AG04450 (cell line): Measurements from ENCODE around the gene ALOX15. TPM values are rescaled to one million over a fixed set of nuclear protein-coding genes. Genes with fewer than 3 reads are reported as not detected.

Experiments used
- CTCF ChIA-PET: fragments of 300-600, 350-600 bp; formaldehyde crosslinking; extraction: SDS; loops from one replicate; lab custom pipeline; 2022; ENCODE audit warnings: antibody characterized with exemption, inconsistent platforms; lab: Charles Lee
- POLR2A ChIA-PET: fragments of 350-600 bp; formaldehyde crosslinking; extraction: SDS; loops from one replicate; lab custom pipeline; 2021; ENCODE audit warnings: antibody characterized with exemption, inconsistent platforms; lab: Yijun Ruan, JAX
- DNase-seq: peaks from one replicate; pipeline ENCODE4 v3.0.0-alpha.2; 2011; ENCODE audit warnings: low read depth, low spot score
- H3K27ac ChIP-seq: one replicate; pipeline ENCODE4 v1.5.1; 2012; ENCODE audit warnings: low read depth, low read length, control low read depth
- H3K27me3 ChIP-seq: one replicate; pipeline ENCODE4 v1.6.0; 2012; ENCODE audit warnings: low read length; ENCODE audit not compliant: control insufficient read depth, insufficient read depth
- H3K4me3 ChIP-seq: 2 replicates; pipeline ENCODE4 v1.5.1; 2011; ENCODE audit warnings: mild to moderate bottlenecking, low read depth, low read length, control low read depth
- H3K9me3 ChIP-seq: 2 replicates; pipeline ENCODE4 v1.5.1; 2012; ENCODE audit warnings: low read length; ENCODE audit not compliant: control insufficient read depth, insufficient read depth
- polyA plus RNA-seq: library from polyadenylated mRNA; depleted of rRNA; stranded (reverse); fragments of >200 nt; gene quantifications from 2 replicates; pipeline ENCODE4 v1.2.3, GENCODE V29; 2011
- TF ChIP-seq, protein P1 (sequence below): IDR thresholded peaks from 2 replicates; pipeline ENCODE4 v1.5.1; 2011; ENCODE audit warnings: low read depth, low read length, control low read depth, inconsistent platforms

Gene ALOX15
- polyA plus RNA-seq, 1 experiment = not detected

DNA sequence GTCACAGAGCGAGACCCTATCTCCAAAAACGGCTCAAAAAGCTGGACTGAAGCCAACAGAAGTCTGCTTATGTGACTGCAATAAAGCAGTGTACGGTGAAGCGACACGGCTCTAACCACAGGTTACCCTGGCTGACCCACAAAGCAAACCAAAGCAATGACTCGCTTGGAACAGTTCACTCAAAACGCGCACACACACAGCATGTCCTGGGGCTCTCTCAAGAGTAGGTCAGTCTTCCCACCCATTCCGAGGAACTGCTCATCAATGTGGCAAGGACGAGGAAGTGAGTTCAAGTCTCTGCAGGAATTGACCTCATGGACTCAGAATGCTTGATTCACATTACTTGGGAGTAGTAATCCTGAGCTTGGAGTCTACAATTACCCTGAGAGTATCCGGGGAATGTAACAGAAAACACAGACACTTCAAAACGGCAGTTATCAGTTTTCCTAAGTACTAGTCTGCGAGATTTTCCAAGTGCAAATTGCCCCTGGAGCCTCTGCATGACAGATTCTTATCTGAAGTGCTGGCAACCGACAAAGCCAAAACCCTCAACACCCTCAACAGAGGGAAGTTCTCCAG is 37.1 kb upstream of the ALOX15 start:
- TF ChIP-seq, protein P1, sequence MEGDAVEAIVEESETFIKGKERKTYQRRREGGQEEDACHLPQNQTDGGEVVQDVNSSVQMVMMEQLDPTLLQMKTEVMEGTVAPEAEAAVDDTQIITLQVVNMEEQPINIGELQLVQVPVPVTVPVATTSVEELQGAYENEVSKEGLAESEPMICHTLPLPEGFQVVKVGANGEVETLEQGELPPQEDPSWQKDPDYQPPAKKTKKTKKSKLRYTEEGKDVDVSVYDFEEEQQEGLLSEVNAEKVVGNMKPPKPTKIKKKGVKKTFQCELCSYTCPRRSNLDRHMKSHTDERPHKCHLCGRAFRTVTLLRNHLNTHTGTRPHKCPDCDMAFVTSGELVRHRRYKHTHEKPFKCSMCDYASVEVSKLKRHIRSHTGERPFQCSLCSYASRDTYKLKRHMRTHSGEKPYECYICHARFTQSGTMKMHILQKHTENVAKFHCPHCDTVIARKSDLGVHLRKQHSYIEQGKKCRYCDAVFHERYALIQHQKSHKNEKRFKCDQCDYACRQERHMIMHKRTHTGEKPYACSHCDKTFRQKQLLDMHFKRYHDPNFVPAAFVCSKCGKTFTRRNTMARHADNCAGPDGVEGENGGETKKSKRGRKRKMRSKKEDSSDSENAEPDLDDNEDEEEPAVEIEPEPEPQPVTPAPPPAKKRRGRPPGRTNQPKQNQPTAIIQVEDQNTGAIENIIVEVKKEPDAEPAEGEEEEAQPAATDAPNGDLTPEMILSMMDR = no peak
- CTCF ChIA-PET = interaction anchor here (1.1 kb wide), 1 partner anchor 112 kb away, joined by 3 read pairs; no protein-coding TSS in a partner anchor
- Histone ChIP-seq H3K27me3 (no peaks in the 10 kb centered on the region), H3K27ac (peak overlapping the region; percentile 21), H3K4me3 (no peak overlapping the region), H3K9me3 (no peaks in the 10 kb centered on the region)
- POLR2A ChIA-PET = no interaction called here
- peak; percentile 56 for DNase-seq

DNA sequence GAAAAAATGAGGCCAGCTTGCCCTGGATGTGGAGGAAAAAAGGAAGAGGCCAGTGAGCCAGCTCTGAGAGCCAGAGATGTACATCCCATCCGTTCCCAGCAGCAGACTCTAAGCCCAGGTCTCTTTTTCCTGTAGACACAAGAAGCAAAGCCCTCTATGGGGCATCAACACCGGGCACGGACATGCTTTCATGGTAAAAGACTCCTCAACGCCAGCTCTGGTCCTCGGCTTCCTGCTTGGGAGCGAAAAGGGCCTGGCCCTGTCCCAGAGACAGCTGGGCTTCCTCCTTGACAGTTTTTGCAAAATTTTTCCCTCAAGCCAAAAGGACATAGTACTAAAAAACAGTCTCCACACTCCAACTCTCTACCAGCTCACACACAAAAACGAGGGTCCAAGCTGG is 35.3 kb upstream of the ALOX15 start:
- Histone ChIP-seq H3K27me3 (no peaks in the 10 kb centered on the region), H3K9me3 (no peaks in the 10 kb centered on the region), H3K4me3 (no peak overlapping the region), H3K27ac (no peak overlapping the region)
- CTCF ChIA-PET = no interaction called here
- DNase-seq = no peak
- TF ChIP-seq, protein P1 = no peak
- POLR2A ChIA-PET = interaction anchor here (0.6 kb wide), 1 partner anchor 59 kb away, joined by 5 read pairs; no protein-coding TSS in a partner anchor

DNA sequence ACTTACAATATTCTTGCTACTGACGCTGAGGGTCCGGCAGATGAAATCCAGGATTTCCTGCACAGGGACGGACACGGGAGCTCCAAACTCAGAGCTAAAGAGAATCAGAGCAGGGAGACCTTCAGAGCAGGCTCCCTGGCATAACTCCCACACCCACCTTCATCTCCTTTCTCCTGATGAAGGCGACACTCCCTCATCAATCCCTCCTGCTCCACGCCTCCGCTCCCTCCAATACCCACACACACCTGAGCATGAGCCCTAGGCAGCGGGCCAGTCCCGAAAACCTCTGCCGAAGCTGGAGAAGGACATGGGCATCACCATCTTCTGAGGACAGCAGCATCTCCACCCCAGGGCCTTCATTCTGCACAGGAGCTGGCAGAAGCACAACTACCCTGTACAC is 34.3 kb upstream of the ALOX15 start:
- CTCF ChIA-PET = no interaction called here
- no peaks in the 10 kb centered on the region for H3K27me3 ChIP-seq
- no peaks in the 10 kb centered on the region for H3K9me3 ChIP-seq
- POLR2A ChIA-PET = no interaction called here
- H3K27ac ChIP-seq = no peak overlapping the region
- no peak for DNase-seq
- TF ChIP-seq, protein P1 = no peak
- no peak overlapping the region for H3K4me3 ChIP-seq

DNA sequence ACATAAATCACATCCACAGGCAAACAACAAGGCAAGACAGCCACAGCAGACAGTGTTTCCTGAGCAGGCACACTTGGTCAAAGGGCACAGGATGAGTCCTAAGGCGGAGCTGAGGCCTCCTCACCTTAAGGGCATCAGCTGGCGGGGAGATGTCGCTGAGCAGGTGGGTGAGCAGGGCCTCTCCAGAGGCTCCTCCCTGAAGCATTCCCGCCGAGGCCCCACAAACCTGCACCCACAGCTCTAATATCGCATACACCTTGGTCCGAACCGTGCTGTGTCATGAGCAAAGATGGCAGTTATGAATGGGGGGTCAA is 33.2 kb upstream of the ALOX15 start:
- H3K9me3 ChIP-seq = no peaks in the 10 kb centered on the region
- no peak overlapping the region for H3K27ac ChIP-seq
- TF ChIP-seq, protein P1 = no peak
- POLR2A ChIA-PET = no interaction called here
- no peak overlapping the region for H3K4me3 ChIP-seq
- CTCF ChIA-PET = no interaction called here
- H3K27me3 ChIP-seq = no peaks in the 10 kb centered on the region
- DNase-seq = no peak

DNA sequence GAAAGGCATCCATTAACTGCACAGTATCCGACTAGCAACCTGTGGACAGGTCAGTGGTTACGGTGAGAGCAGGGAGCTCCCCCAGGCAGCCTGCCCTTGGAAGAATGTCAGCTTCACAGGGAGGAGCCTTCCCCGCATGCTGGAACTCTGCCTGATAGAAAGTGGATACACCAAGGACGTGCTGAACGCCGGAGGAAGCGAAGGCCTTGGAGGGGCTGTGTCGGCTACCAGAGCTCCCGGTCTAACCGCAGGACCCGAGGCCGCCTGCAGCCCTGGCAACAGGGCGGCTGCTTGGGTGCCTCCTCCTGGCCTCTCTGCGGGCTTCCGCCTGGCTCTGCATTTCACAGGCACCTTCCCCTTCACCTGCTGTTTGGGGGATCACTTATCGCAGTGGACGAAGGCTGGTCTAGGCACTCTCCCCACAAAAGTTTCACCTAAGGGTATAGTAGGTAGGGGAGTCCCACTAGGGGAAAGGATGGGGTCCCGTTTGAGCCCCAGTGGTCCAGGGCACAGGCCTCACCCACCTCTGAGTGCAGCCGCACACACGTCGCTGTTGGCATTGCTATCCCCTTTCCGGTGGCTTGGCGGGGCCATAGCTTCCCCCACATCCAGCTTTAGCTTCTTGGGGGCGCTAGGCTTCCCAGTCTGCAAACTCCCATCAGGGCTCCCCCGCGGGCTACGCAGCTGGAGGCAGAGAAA is 32.7 kb upstream of the ALOX15 start:
- H3K9me3 ChIP-seq = no peaks in the 10 kb centered on the region
- no peak overlapping the region for H3K27ac ChIP-seq
- ChIA-PET POLR2A (no interaction called here), CTCF (no interaction called here)
- TF ChIP-seq, protein P1 = no peak
- DNase-seq = no peak
- H3K27me3 ChIP-seq = no peaks in the 10 kb centered on the region
- H3K4me3 ChIP-seq = no peak overlapping the region
